NCI-H2227 (cell line): ENCODE results near the gene ANKRD13A.
"Not testable (repeated sequence)": the region's sequence is repeated elsewhere in the genome, so short reads cannot be mapped to it uniquely, and the experiment has no call there.

Experiments used
- DNase-seq: peaks from one replicate; lab custom pipeline; 2025; ENCODE audit not compliant: unreplicated experiment; lab: John Stamatoyannopoulos, UW

Gene ANKRD13A

DNA sequence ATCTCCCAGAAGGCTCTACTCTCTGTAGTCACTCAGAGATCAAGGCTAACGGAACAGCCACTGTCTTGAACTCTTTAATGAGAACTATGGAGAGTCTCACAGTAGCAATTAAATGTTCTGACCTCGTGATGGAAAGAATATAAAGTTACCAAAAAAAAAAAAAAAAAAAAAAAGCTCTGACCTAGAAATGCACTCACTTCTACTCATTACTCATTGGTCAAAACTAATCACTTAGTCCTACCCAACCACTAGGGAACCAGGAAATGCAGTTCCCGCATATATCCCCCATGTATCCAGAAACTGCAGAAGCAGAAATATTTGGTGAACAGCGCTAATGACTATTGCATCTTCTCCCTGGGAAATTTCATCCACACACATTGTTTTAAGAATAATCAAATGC, 78.6 kb downstream of the ANKRD13A start:
- no peak for DNase-seq

DNA sequence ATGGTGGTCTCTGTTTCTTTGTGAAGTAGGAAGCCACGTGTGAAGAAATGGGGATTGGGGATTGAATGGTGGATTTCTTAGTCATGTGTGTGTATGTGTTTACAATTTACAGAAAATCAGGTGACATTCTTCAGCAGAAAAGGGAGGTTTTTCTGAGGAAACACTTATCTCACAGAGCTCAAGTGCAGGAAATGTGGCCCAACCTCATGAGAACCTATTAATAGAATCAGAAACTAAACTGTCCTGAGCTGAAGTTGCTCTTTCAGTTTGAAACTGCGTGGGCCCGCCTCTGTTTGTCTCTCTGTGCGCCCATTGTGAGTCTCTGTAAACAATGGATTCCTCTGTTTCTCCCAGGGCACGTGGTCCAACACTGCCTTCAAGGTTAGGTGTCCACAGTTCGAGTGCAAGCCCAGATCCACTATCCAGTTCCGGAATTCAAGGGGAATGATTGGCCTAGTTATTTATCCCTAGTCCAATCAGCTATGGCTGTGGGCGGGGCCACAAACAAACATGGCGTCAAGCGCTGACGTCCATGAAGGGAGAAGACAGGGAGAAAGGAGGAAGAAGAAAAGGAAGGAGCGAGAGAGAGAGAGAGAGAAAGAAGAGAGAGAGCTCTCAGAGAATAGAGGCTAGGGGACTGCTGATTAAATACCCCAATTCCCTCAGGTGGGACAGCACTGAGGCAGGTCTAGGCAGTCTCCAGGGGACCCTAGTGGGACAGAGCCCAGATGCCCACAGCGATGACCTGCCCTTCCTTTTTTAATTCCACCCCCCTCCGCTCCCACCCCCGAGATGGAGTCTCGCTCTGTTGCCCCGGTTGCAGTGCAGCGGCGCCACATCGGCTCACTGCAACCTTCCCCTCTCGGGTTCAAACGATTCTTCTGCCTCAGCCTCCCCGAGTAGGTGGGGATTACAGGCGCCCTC, 80.5 kb downstream of the ANKRD13A start:
- no peak for DNase-seq

DNA sequence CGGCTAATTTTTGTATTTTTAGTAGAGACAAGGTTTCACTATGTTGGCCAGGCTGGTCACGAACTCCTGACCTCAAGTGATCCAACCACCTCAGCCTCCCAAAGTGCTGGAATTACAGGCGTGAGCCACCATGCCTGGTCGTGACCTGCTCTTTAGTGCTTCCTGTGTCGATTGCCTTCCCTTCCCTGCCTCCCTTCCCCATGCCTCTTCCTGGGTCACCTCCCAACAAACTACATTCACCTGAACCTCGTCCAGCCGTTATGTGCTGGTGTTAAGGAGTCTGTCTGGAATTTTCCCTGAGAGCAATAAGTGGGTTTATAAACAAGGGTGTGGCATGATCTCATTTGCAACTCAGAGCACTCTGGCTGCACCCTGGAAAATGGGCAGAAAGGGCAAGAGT, 81.2 kb downstream of the ANKRD13A start:
- no peak for DNase-seq

DNA sequence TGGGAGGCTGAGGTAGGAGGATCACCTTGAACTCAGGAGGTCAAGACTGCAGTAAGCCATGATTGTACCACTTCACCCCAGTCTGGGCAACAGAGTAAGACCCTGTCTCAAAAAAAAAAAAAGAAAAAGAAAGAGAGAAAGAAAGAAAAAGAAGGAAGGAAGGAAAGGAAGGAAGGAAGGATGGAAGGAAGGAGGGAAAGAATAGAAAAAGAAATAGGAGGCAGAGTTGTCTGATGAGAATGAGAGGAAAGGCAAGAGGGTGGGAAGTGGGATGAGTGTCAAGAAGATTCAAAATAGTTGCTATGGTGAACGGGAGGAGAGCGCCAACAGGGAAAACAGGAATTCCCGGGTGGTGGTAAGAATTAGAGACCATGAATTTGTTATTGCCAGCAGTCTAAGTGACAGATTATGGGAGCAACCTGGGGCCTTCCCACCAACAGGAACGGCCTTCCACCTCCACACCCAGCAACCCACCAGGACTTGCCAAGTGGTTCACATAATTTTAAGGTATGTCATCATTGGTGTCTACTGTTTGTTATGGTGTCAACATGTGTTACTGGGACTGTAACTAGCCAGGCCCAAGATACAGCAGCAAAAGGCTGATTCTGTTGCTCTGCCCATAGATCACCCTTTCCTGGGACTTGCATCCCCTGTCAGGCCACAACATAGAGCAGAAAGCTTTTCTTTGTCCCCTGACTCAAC, 85.2 kb downstream of the ANKRD13A start:
- no peak for DNase-seq

DNA sequence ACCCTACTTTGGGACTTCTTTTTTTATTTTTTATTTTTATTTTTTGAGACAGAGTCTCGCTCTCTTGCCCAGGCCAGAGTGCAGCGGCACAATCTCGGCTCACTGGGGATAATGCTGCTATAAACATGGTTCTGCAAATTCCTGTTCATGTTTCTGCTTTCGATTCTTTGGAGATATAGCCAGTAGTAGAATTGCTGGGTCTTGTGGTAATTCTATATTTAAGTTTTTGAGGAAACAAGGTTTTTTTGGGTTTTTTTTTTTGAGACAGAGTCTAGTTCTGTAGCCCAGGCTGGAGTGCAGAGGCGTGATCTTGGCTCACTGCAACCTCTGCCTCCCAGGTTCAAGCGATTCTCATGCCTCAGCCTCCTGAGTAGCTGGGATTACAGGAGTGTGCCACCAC, 89.0 kb downstream of the ANKRD13A start:
- not testable (repeated sequence) for DNase-seq

DNA sequence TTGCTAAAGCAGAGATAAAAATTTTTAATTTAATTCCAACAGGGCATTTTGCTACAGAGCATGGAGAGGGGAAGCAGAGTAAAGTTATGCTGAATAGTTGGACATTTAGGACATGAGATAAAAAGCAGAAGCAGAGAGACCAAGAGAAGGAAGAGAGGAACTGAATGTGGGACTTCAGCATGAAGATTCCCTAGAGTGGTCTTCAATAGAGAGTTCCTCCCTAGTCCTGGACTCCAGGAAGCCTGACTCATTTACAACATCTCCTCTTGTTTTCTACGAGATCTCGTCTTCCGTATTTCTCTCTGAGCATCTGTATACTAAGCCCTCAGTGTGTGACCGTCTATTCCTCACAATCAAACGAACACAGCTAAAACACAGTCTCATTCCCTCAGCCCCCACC, 89.7 kb downstream of the ANKRD13A start:
- no peak for DNase-seq
